ENCODE results near the gene RAD51C.

DNA sequence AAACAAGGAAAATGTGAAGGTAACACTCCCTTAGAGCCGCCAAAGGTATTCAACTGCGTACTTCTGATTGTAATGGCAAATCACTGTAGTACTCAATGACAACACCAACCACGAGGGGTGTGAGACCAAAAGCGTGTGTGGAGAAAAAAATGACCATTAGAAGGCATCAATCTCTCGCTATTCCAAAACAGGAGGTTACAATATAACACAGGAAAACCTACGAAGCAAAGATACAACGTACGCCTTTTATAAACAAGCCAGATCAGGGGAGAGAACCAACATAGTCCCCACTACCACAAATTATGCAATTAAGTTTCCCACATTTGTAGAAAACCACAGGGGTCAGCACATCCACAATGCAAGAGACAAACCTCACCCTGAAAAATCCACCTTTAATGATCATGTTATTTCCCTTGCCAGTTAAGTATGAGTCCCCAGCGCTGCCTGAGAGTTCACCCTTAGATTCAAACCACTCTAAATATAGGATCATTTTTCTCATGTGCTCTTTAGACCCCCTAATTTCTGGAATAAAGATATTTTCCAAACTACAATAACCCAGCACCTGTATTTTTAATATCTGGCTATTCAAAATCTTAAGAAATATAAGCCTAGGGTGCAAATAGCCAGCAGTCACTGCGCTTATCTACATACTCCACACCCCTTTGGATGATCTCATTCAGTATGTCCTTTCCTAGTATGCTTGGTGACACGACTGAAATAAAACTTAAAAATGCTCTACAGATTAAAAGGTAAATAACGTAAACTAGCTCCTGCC, 13.0 kb upstream of the RAD51C start:
- TF ChIP-seq, protein P1, sequence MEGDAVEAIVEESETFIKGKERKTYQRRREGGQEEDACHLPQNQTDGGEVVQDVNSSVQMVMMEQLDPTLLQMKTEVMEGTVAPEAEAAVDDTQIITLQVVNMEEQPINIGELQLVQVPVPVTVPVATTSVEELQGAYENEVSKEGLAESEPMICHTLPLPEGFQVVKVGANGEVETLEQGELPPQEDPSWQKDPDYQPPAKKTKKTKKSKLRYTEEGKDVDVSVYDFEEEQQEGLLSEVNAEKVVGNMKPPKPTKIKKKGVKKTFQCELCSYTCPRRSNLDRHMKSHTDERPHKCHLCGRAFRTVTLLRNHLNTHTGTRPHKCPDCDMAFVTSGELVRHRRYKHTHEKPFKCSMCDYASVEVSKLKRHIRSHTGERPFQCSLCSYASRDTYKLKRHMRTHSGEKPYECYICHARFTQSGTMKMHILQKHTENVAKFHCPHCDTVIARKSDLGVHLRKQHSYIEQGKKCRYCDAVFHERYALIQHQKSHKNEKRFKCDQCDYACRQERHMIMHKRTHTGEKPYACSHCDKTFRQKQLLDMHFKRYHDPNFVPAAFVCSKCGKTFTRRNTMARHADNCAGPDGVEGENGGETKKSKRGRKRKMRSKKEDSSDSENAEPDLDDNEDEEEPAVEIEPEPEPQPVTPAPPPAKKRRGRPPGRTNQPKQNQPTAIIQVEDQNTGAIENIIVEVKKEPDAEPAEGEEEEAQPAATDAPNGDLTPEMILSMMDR (IDR thresholded peaks at IDR 0.05), result no peak
- TF ChIP-seq EZH2phosphoT487 (IDR thresholded peaks at IDR 0.05), result no peak

All from neural progenitor cell (in vitro differentiated cells).